OCI-LY7 (cell line): ENCODE measurements around the gene VSNL1. TPM values are rescaled to one million over a fixed set of nuclear protein-coding genes. Genes with fewer than 3 reads are reported as not detected.

Experiments
- BruUV-seq: library from RNA; stranded (reverse); fragments of 400-500 nt; replicated peaks from 2 replicates; lab custom pipeline; 2021; lab: Mats Ljungman, UMichigan
- CTCF ChIA-PET: fragments of 300-600 bp; sonication (Branson Sonifier 250); formaldehyde crosslinking; loops from one replicate; lab custom pipeline; 2022; ENCODE audit warnings: antibody characterized with exemption; ENCODE audit not compliant: unreplicated experiment; lab: Charles Lee
- POLR2A ChIA-PET: fragments of 300-600 bp; sonication (Branson Sonifier 250); formaldehyde crosslinking; loops from one replicate; lab custom pipeline; 2022; ENCODE audit warnings: antibody characterized with exemption; lab: Charles Lee
- DNase-seq: peaks from one replicate; pipeline ENCODE4 v3.0.0-alpha.2; 2015; ENCODE audit warnings: low spot score
- H2AFZ ChIP-seq: fragments of 200-600 bp; sonication (generic), shearing (Covaris generic); 2 replicates; pipeline ENCODE4 v1.6.1; 2014; ENCODE audit warnings: mild to moderate bottlenecking, antibody characterized with exemption, low read length, moderate library complexity
- H3K27ac ChIP-seq: fragments of 200-600 bp; sonication (generic); 2 replicates; pipeline ENCODE4 v1.5.1; 2014; ENCODE audit warnings: mixed run types, low read depth, mild to moderate bottlenecking, moderate library complexity, low read length, inconsistent platforms; ENCODE audit not compliant: poor library complexity, severe bottlenecking
- H3K36me3 ChIP-seq: fragments of 200-600 bp; sonication (generic); 2 replicates; pipeline ENCODE4 v1.6.1; 2014; ENCODE audit warnings: mild to moderate bottlenecking, antibody characterized with exemption, low read length, moderate library complexity, mixed read lengths; ENCODE audit not compliant: insufficient read depth
- H3K4me1 ChIP-seq: fragments of 200-600 bp; sonication (generic); 2 replicates; pipeline ENCODE4 v1.5.1; 2014; ENCODE audit warnings: mild to moderate bottlenecking, low read length; ENCODE audit not compliant: insufficient read depth, poor library complexity, severe bottlenecking
- H3K4me2 ChIP-seq: fragments of 200-600 bp; sonication (generic); 2 replicates; pipeline ENCODE4 v1.6.1; 2014; ENCODE audit warnings: mild to moderate bottlenecking, low read length
- H3K4me3 ChIP-seq: fragments of 200-600 bp; sonication (generic); 2 replicates; pipeline ENCODE4 v1.5.1; 2014; ENCODE audit warnings: mild to moderate bottlenecking, low read depth, low read length; ENCODE audit not compliant: poor library complexity, severe bottlenecking
- H3K79me2 ChIP-seq: fragments of 200-600 bp; sonication (generic); 2 replicates; pipeline ENCODE4 v1.6.1; 2016; ENCODE audit warnings: low read depth, mild to moderate bottlenecking, low read length, moderate library complexity, mixed read lengths; ENCODE audit not compliant: insufficient read depth
- H3K9me2 ChIP-seq: fragments of 200-600 bp; sonication (generic); 2 replicates; pipeline ENCODE4 v1.6.1; 2016; ENCODE audit warnings: mild to moderate bottlenecking, low read length, mixed read lengths; ENCODE audit not compliant: insufficient read depth
- H3K9me3 ChIP-seq: fragments of 200-600 bp; sonication (generic); 2 replicates; pipeline ENCODE4 v1.6.1; 2014; ENCODE audit warnings: mild to moderate bottlenecking, mixed run types, low read length, mixed read lengths
- H4K20me1 ChIP-seq: fragments of 200-600 bp; sonication (generic); 2 replicates; pipeline ENCODE4 v1.6.1; 2014; ENCODE audit warnings: mild to moderate bottlenecking, antibody characterized with exemption, low read length, moderate library complexity, mixed read lengths; ENCODE audit not compliant: insufficient read depth
- EZH2phosphoT487 ChIP-seq: fragments of 200-600 bp; sonication (generic); IDR thresholded peaks from 2 replicates; pipeline ENCODE4 v1.6.1; 2018; ENCODE audit warnings: low read depth, borderline replicate concordance, mild to moderate bottlenecking, mixed run types, antibody characterized with exemption, low read length, moderate library complexity, mixed read lengths
- intact Hi-C: fragments of 100-400 bp; cut with micrococcal nuclease; formaldehyde crosslinking; loops from one replicate; pipeline ENCODE4 v1.10.0; 2022; ENCODE audit not compliant: unreplicated experiment
- total RNA-seq, 2 experiments: library from RNA; depleted of rRNA in 1 of 2; stranded (reverse); fragments of >200 nt in 1 of 2; shearing (Covaris generic) in 1 of 2; gene quantifications; 2 replicates each; pipeline ENCODE4 v1.2.3, GENCODE V29; 2014 to 2022
- TF ChIP-seq, protein P1 (sequence below): fragments of 200-600 bp; sonication (generic); conservative IDR thresholded peaks from 2 replicates; pipeline ENCODE4 v1.5.1; 2014; ENCODE audit warnings: mild to moderate bottlenecking, antibody characterized with exemption, low read length, moderate library complexity, mixed read lengths

VSNL1 gene
- total RNA-seq, 2 experiments from 2014 or later: not detected

DNA sequence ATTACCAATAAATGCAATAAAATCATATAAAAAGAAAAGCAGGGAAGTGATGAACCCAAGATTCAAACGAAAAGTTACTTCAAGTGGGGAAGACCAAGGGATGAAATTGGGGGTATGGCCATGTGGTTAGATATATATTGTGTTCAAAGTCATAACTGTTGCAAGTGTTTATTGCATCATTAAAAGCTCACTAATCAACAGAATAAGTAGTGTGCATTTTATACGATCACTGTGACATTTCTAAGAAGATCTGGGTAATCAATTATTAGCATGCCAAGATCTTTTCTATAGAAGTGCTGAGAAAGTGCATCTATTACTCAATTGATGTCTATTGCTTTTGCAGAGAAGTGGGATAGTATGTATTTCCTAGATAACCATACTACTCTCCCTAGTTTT, 52.9 kb downstream of the VSNL1 start:
- no peaks in the 10 kb centered on the region for H3K9me2 ChIP-seq
- H3K36me3 ChIP-seq: no peaks in the 10 kb centered on the region
- no peak for TF ChIP-seq EZH2phosphoT487
- TF ChIP-seq, protein P1, sequence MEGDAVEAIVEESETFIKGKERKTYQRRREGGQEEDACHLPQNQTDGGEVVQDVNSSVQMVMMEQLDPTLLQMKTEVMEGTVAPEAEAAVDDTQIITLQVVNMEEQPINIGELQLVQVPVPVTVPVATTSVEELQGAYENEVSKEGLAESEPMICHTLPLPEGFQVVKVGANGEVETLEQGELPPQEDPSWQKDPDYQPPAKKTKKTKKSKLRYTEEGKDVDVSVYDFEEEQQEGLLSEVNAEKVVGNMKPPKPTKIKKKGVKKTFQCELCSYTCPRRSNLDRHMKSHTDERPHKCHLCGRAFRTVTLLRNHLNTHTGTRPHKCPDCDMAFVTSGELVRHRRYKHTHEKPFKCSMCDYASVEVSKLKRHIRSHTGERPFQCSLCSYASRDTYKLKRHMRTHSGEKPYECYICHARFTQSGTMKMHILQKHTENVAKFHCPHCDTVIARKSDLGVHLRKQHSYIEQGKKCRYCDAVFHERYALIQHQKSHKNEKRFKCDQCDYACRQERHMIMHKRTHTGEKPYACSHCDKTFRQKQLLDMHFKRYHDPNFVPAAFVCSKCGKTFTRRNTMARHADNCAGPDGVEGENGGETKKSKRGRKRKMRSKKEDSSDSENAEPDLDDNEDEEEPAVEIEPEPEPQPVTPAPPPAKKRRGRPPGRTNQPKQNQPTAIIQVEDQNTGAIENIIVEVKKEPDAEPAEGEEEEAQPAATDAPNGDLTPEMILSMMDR: no peak
- no peaks in the 10 kb centered on the region for H3K79me2 ChIP-seq
- ChIA-PET CTCF (no interaction called here), POLR2A (no interaction called here)
- no peaks in the 10 kb centered on the region for H4K20me1 ChIP-seq
- H3K9me3 ChIP-seq: no peaks in the 10 kb centered on the region
- intact Hi-C loops: no loop called here
- no peak overlapping the region for H3K4me3 ChIP-seq
- no peak overlapping the region for H2AFZ ChIP-seq
- no TSS peak for BruUV-seq
- H3K4me1 ChIP-seq: no peaks in the 10 kb centered on the region
- no peak overlapping the region for H3K4me2 ChIP-seq
- H3K27ac ChIP-seq: no peak overlapping the region
- DNase-seq: no peak

DNA sequence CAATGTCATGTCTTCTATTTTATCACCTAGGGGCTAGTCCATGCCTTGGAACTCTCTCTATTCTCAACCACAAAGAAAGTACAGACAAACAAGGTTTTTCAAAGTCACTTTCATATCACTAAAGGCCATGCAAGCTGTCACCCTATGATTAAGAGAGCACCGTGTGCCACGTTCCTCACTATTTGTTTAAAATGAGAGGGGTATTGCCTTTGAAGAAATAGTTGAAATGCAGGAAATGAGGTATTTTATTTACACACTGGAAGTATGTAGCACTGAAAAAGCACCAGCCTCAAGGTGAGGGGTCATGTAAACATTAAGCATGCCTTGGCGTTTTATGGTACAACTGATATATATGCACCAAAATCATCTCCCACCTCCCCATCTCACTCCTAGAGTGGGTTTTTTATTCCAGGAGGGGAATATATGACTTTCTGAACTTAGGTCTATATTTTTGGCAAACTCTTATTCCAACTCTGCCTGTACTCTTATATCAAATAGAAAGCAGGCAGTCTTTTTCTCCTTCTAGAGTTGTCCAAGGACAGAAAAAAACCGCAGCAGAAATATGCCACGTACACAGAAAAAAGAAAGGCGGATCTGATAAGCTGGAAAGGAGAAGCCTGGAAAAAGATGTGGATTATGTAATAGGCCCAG, 53.5 kb downstream of the VSNL1 start:
- Histone ChIP-seq H4K20me1 (no peaks in the 10 kb centered on the region), H3K4me3 (no peak overlapping the region), H3K27ac (no peak overlapping the region), H3K9me2 (no peaks in the 10 kb centered on the region), H2AFZ (no peak overlapping the region), H3K4me1 (no peaks in the 10 kb centered on the region), H3K79me2 (no peaks in the 10 kb centered on the region), H3K9me3 (no peaks in the 10 kb centered on the region), H3K4me2 (no peak overlapping the region), H3K36me3 (no peaks in the 10 kb centered on the region)
- TF ChIP-seq EZH2phosphoT487: no peak
- TF ChIP-seq, protein P1: no peak
- DNase-seq: no peak
- no TSS peak for BruUV-seq
- POLR2A ChIA-PET: no interaction called here
- CTCF ChIA-PET: no interaction called here
- intact Hi-C loops: no loop called here

DNA sequence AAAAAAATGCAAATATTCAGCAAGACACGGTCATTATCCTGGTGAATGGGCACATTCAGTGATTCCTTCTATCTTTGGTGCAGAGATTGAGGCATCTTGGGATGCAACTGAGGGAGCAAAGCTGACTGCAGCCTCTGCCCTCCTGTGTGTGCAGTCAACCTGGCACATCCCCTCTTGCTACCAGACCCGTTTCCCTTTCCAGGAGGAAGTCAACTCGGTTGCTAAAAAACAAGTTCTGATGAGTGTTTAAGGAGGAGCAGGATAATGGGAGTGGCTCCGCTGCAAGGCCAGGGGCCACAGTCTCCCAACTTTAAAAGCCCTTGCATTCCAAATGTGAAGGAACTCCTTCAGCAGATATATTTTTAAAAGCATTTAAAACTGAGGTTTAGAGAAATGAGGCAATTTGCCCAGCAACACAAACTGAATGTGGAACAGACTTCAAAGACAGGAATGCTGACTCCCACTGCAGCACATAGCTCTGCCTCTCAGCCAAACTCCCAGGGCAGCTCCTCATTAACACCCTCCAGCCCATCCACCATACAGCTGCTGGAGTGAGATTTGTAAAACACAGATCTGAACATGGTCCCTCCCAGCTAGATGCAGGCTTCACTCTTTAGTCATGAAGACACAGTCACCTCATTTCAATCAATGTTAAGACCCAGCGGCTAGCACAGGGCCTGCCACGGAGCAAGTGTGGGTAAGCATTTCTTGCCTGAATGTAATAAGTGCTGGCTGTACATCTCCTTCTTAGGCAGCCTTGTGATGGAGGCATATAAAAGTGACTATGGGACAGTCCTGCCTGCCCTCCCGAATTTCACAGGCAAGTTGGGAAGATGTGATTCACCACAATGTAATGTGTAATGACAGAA, 54.3 kb downstream of the VSNL1 start:
- no peak overlapping the region for H3K4me2 ChIP-seq
- no peaks in the 10 kb centered on the region for H3K9me2 ChIP-seq
- CTCF ChIA-PET: no interaction called here
- no peaks in the 10 kb centered on the region for H3K79me2 ChIP-seq
- intact Hi-C loops: no loop called here
- POLR2A ChIA-PET: interaction anchor here (0.5 to 1.0 kb wide), 2 partner anchors 71 to 512 kb away, joined by 3 read pairs; no protein-coding TSS in a partner anchor
- H3K9me3 ChIP-seq: no peaks in the 10 kb centered on the region
- H4K20me1 ChIP-seq: no peaks in the 10 kb centered on the region
- no peak for TF ChIP-seq EZH2phosphoT487
- DNase-seq: no peak
- H3K4me3 ChIP-seq: no peak overlapping the region
- H3K27ac ChIP-seq: no peak overlapping the region
- BruUV-seq: no TSS peak
- no peak overlapping the region for H2AFZ ChIP-seq
- no peaks in the 10 kb centered on the region for H3K4me1 ChIP-seq
- no peaks in the 10 kb centered on the region for H3K36me3 ChIP-seq
